ENCODE data around the gene CNTNAP2. TPM values are rescaled to one million over a fixed set of nuclear protein-coding genes. Genes with fewer than 3 reads are reported as not detected.

CNTNAP2 gene
- total RNA-seq, 6 experiments from 2014 or later = 1.8 to 8.1 (median 3.9) TPM

GRCh38 chr7:148180075-148180474, 2063.5 kb downstream of the CNTNAP2 start:
- ATAC-seq (no peak), DNase-seq (no peak)
- Histone ChIP-seq H3K9me3 (no peaks in the 10 kb centered on the region), H3K27me3 (no peaks in the 10 kb centered on the region), H3K4me3 (no peak overlapping the region), H3K4me1 (no peaks in the 10 kb centered on the region), H3K36me3 (no peaks in the 10 kb centered on the region), H3K27ac (no peak overlapping the region)
- intact Hi-C loops (cut with DNase I) = no loop called here
- no peak for TF ChIP-seq CTCF (IDR thresholded peaks at IDR 0.05)

GRCh38 chr7:148182264-148182663, 2065.7 kb downstream of the CNTNAP2 start:
- H3K27ac ChIP-seq = no peak overlapping the region
- H3K36me3 ChIP-seq = no peaks in the 10 kb centered on the region
- no peaks in the 10 kb centered on the region for H3K27me3 ChIP-seq
- H3K4me3 ChIP-seq = no peak overlapping the region
- intact Hi-C loops (cut with DNase I) = no loop called here
- ATAC-seq = no peak
- no peaks in the 10 kb centered on the region for H3K9me3 ChIP-seq
- TF ChIP-seq CTCF (IDR thresholded peaks at IDR 0.05) (no peak), POLR2A (IDR thresholded peaks at IDR 0.05) (no peak)
- WGBS (ENCODE audit: insufficient coverage, low coverage, low lambda C conversion rate, missing lambda C conversion rate) = 51% methylated on average over 4 of the region's 5 CpGs
- H3K4me1 ChIP-seq = no peaks in the 10 kb centered on the region
- no peak for DNase-seq

DNA sequence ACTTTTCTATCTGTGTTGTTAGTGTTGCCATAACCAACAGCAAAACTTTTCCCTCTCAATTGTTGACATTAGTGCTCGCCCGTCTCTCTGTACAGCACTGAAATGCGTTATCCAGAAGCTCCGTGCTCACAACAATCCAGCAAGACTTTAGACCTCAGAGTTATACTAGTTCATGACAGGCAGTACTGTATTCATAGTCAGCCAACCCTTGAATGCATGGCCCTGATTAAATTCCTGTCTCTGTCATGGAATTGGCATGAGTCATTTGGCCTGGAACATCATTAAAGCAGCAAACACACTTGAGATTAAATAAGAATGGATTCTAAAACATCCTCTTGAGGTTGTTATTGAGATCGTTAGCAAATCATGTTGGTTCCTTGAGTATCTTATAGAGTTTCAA, 2068.4 kb downstream of the CNTNAP2 start:
- Histone ChIP-seq H3K27ac (no peak overlapping the region), H3K36me3 (no peaks in the 10 kb centered on the region), H3K4me1 (no peaks in the 10 kb centered on the region), H3K9me3 (no peaks in the 10 kb centered on the region), H3K4me3 (no peak overlapping the region), H3K27me3 (no peaks in the 10 kb centered on the region)
- TF ChIP-seq CTCF (IDR thresholded peaks at IDR 0.05) = no peak
- no peak for TF ChIP-seq POLR2A (IDR thresholded peaks at IDR 0.05)
- DNase-seq = no peak
- ATAC-seq = no peak
- WGBS (ENCODE audit: insufficient coverage, low coverage, low lambda C conversion rate, missing lambda C conversion rate) = 47% methylated on average over 5 of the region's 5 CpGs
- intact Hi-C loops (cut with DNase I) = no loop called here

GRCh38 chr7:148187471-148187870, 2070.9 kb downstream of the CNTNAP2 start:
- Histone ChIP-seq H3K9me3 (no peaks in the 10 kb centered on the region), H3K36me3 (no peaks in the 10 kb centered on the region), H3K27ac (no peak overlapping the region), H3K4me1 (no peaks in the 10 kb centered on the region), H3K4me3 (no peak overlapping the region), H3K27me3 (no peaks in the 10 kb centered on the region)
- ATAC-seq (no peak), DNase-seq (no peak)
- intact Hi-C loops (cut with DNase I) = no loop called here
- TF ChIP-seq CTCF (IDR thresholded peaks at IDR 0.05) = no peak
- TF ChIP-seq POLR2A (IDR thresholded peaks at IDR 0.05) = no peak
- WGBS (ENCODE audit: insufficient coverage, low coverage, low lambda C conversion rate, missing lambda C conversion rate) = 73% methylated on average over 6 of the region's 6 CpGs

DNA sequence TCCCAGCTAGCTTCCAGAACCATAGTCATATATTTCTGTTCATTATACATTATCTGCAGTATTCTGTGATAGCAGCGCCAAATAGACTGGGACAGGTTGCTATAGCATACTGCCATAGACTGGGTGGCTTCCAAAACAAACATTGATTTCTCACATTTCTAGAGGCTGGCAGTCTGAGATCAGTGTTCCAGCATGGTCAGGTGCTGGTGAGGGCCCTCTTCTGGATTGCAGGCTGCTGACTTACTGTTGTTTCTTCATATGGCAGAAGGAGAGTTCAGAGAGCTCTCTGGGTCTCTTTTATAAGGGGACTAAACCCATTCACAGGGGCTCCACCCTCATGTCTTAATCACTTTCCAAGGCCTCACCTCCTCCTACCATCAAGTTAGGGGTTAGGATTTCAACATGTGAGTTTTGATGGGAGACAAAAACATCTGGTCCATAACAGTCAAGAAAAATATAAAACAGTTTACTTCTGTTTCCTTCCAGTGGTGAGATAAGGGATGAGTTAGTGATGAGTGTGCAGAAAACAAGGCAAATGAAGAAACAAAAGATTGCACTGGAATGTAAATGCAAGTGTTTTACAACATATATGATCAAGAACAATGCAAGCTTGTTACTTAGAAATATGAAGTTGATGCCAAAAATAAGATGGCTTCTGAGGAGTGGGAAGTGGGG, 2074.9 kb downstream of the CNTNAP2 start:
- Histone ChIP-seq H3K36me3 (no peaks in the 10 kb centered on the region), H3K27ac (no peak overlapping the region), H3K4me1 (no peaks in the 10 kb centered on the region), H3K27me3 (no peaks in the 10 kb centered on the region), H3K9me3 (no peaks in the 10 kb centered on the region), H3K4me3 (no peak overlapping the region)
- ATAC-seq (no peak), DNase-seq (no peak)
- intact Hi-C loops (cut with DNase I) = no loop called here
- no peak for TF ChIP-seq CTCF (IDR thresholded peaks at IDR 0.05)
- no peak for TF ChIP-seq POLR2A (IDR thresholded peaks at IDR 0.05)
- WGBS (ENCODE audit: insufficient coverage, low coverage, low lambda C conversion rate, missing lambda C conversion rate) = 92% methylated on average over 1 of the region's 1 CpG
